PC-9 (cell line): ENCODE results near the gene NMNAT2.

Source experiments
- CTCF ChIP-seq: fragments of 200-600 bp; sonication (generic); conservative IDR thresholded peaks from 2 replicates; pipeline ENCODE4 v1.6.1; 2017; ENCODE audit warnings: mixed run types, antibody characterized with exemption, mild to moderate bottlenecking, moderate library complexity
- EZH2 ChIP-seq: fragments of 200-600 bp; sonication (generic); IDR thresholded peaks from 2 replicates; pipeline ENCODE4 v1.8.0; 2017; ENCODE audit warnings: antibody characterized with exemption, low read depth

GRCh38 chr1:183456826-183457225 is 38.6 kb upstream of the NMNAT2 start:
- TF ChIP-seq CTCF (no peak), EZH2 (no peak)
